ENCODE data around the gene MCM3AP.

GRCh38 chr21:46244602-46245001, 40.8 kb downstream of the MCM3AP start:
- TF ChIP-seq CTCF (IDR thresholded peaks at IDR 0.05; ENCODE audit: low read depth, low read length, poor library complexity, severe bottlenecking) (no peak), EZH2phosphoT487 (IDR thresholded peaks at IDR 0.05; ENCODE audit: borderline replicate concordance, low read length) (no peak)

All from DOHH2 (cell line).